DND-41 (cell line): Measurements from ENCODE around the gene AOPEP.

Experiments used
- ATAC-seq: fragments of 200-7000 bp; cut with Tn5 transposase; 3 replicates; pipeline ENCODE4 v1.9.1; 2021; ENCODE audit warnings: low read depth; ENCODE audit not compliant: insufficient read depth
- DNase-seq: peaks from one replicate; pipeline ENCODE4 v3.0.0-alpha.2; 2020
- H2AFZ ChIP-seq: 2 replicates; pipeline ENCODE4 v1.6.0; 2012; ENCODE audit warnings: low read depth, low read length
- H3K27ac ChIP-seq: 2 replicates; pipeline ENCODE4 v1.5.1; 2012; ENCODE audit warnings: low read length, inconsistent platforms
- H3K27me3 ChIP-seq: fragments of 200-600 bp; sonication (generic); 2 replicates; pipeline ENCODE4 v1.6.0; 2012; ENCODE audit warnings: low read length, mild to moderate bottlenecking, inconsistent platforms; ENCODE audit not compliant: insufficient read depth, poor library complexity
- H3K36me3 ChIP-seq: 2 replicates; pipeline ENCODE4 v1.5.1; 2012; ENCODE audit warnings: low read length, inconsistent platforms; ENCODE audit not compliant: insufficient read depth
- H3K4me1 ChIP-seq: 2 replicates; pipeline ENCODE4 v1.5.1; 2012; ENCODE audit warnings: mild to moderate bottlenecking, low read length; ENCODE audit not compliant: insufficient read depth
- H3K4me2 ChIP-seq: 2 replicates; pipeline ENCODE4 v1.6.0; 2012; ENCODE audit warnings: mild to moderate bottlenecking, moderate library complexity, low read length, inconsistent platforms; ENCODE audit not compliant: insufficient read depth
- H3K4me3 ChIP-seq, 2 experiments: fragments of 200-600 bp in 1 of 2; shearing (Covaris generic) in 1 of 2; 2 replicates each; pipeline ENCODE4 v1.5.1; 2012 to 2016; ENCODE audit warnings: inconsistent platforms in 2 of 2, low read length in 2 of 2, mild to moderate bottlenecking in 2 of 2, low read depth in 1 of 2, moderate library complexity in 1 of 2
- H3K79me2 ChIP-seq: 2 replicates; pipeline ENCODE4 v1.6.0; 2012; ENCODE audit warnings: low read length, inconsistent platforms; ENCODE audit not compliant: insufficient read depth
- H3K9ac ChIP-seq: 2 replicates; pipeline ENCODE4 v1.6.0; 2012; ENCODE audit warnings: low read depth, mild to moderate bottlenecking, inconsistent platforms, low read length, moderate library complexity
- H3K9me3 ChIP-seq: 2 replicates; pipeline ENCODE4 v1.5.1; 2012; ENCODE audit warnings: low read length, moderate library complexity, mild to moderate bottlenecking, inconsistent platforms; ENCODE audit not compliant: insufficient read depth, severe bottlenecking
- H4K20me1 ChIP-seq: 2 replicates; pipeline ENCODE4 v1.6.0; 2012; ENCODE audit warnings: low read length; ENCODE audit not compliant: insufficient read depth
- CTCF ChIP-seq: IDR thresholded peaks from 2 replicates; pipeline ENCODE4 v1.5.1; 2012; ENCODE audit warnings: borderline replicate concordance, low read length, moderate library complexity, mild to moderate bottlenecking; ENCODE audit not compliant: poor library complexity, severe bottlenecking; ENCODE audit errors: extremely low read depth
- EZH2 ChIP-seq: IDR thresholded peaks from 3 replicates; pipeline ENCODE4 v1.6.1; 2012; ENCODE audit warnings: borderline replicate concordance, low read depth, mild to moderate bottlenecking, moderate library complexity, low read length, inconsistent platforms; ENCODE audit not compliant: severe bottlenecking

Gene AOPEP

GRCh38 chr9:95012902-95013301 is 286.4 kb downstream of the AOPEP start:
- no peak for DNase-seq
- no peak for ATAC-seq
- H4K20me1 ChIP-seq: no peaks in the 10 kb centered on the region

GRCh38 chr9:95014917-95015316 is 288.4 kb downstream of the AOPEP start:
- H3K9me3 ChIP-seq: no peaks in the 10 kb centered on the region
- no peak for ATAC-seq
- H3K4me2 ChIP-seq: no peak overlapping the region
- H3K4me3 ChIP-seq: no peak overlapping the region
- H2AFZ ChIP-seq: no peak overlapping the region
- no peaks in the 10 kb centered on the region for H4K20me1 ChIP-seq
- no peaks in the 10 kb centered on the region for H3K4me1 ChIP-seq
- H3K27ac ChIP-seq: no peak overlapping the region
- TF ChIP-seq CTCF: no peak
- no peak for TF ChIP-seq EZH2
- no peaks in the 10 kb centered on the region for H3K27me3 ChIP-seq
- H3K36me3 ChIP-seq: no peaks in the 10 kb centered on the region
- DNase-seq: no peak
- no peak overlapping the region for H3K9ac ChIP-seq
- H3K79me2 ChIP-seq: no peaks in the 10 kb centered on the region

More at GRCh38 chr9:95012902-95013301, 286.4 kb downstream of the AOPEP start:
- no peaks in the 10 kb centered on the region for H3K4me1 ChIP-seq
- TF ChIP-seq CTCF (no peak), EZH2 (no peak)
- no peaks in the 10 kb centered on the region for H3K27me3 ChIP-seq
- H3K9me3 ChIP-seq: no peaks in the 10 kb centered on the region
- H3K36me3 ChIP-seq: no peaks in the 10 kb centered on the region
- H3K4me3 ChIP-seq: no peak overlapping the region
- no peak overlapping the region for H2AFZ ChIP-seq
- H3K9ac ChIP-seq: no peak overlapping the region
- H3K79me2 ChIP-seq: no peaks in the 10 kb centered on the region
- no peak overlapping the region for H3K27ac ChIP-seq
- no peak overlapping the region for H3K4me2 ChIP-seq

DNA sequence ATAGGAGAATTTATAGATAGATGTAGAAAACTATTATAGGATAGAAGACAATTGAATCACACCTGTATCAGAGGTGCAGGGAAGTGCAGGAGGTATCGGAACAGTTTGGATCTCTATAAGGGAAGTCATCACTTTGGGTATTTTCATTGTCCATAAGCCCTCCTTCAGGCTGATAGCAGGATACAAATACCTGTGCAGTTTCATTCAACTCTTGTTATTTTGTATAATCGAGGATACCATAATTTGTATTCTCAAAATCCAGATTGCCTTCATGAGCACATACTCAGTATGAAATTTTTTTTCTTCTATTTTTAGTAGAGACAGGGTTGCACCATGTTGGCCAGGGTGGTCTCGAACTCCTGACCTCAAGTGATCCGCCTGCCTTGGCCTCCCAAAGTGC is 289.1 kb downstream of the AOPEP start:
- H3K9ac ChIP-seq: no peak overlapping the region
- H3K4me2 ChIP-seq: no peak overlapping the region
- H3K27me3 ChIP-seq: no peaks in the 10 kb centered on the region
- H3K4me1 ChIP-seq: no peaks in the 10 kb centered on the region
- ATAC-seq: no peak
- no peaks in the 10 kb centered on the region for H4K20me1 ChIP-seq
- H2AFZ ChIP-seq: no peak overlapping the region
- no peaks in the 10 kb centered on the region for H3K36me3 ChIP-seq
- no peak for TF ChIP-seq EZH2
- TF ChIP-seq CTCF: no peak
- H3K4me3 ChIP-seq: no peak overlapping the region
- no peak for DNase-seq
- no peaks in the 10 kb centered on the region for H3K9me3 ChIP-seq
- no peak overlapping the region for H3K27ac ChIP-seq
- H3K79me2 ChIP-seq: no peaks in the 10 kb centered on the region

DNA sequence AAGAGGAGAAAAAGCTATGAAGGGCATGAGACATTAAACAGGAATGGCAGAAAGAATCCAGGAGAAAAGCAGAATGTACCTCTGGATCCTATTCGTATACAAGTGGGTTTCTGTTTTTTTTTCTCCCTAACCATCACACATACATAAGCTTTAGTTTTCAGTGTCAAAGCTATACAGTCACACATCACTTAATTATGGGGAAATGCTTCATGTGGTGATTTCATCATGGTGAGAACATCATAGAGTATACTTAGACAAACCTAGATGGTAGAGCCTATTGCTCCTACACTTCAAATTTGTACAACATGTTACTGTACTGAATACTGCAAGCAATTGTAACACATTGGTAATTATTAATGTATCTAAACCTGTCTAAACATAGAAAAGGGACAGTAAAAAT is 290.6 kb downstream of the AOPEP start:
- ATAC-seq (no peak), DNase-seq (no peak)
- H3K27ac ChIP-seq: no peak overlapping the region
- TF ChIP-seq EZH2: no peak
- TF ChIP-seq CTCF: no peak
- H3K79me2 ChIP-seq: no peaks in the 10 kb centered on the region
- no peak overlapping the region for H3K9ac ChIP-seq
- no peaks in the 10 kb centered on the region for H3K4me1 ChIP-seq
- H4K20me1 ChIP-seq: no peaks in the 10 kb centered on the region
- no peak overlapping the region for H3K4me2 ChIP-seq
- H2AFZ ChIP-seq: no peak overlapping the region
- H3K36me3 ChIP-seq: no peaks in the 10 kb centered on the region
- no peaks in the 10 kb centered on the region for H3K9me3 ChIP-seq
- H3K27me3 ChIP-seq: no peaks in the 10 kb centered on the region
- H3K4me3 ChIP-seq: no peak overlapping the region
